ENCODE results near the gene SPNS2.

DNA sequence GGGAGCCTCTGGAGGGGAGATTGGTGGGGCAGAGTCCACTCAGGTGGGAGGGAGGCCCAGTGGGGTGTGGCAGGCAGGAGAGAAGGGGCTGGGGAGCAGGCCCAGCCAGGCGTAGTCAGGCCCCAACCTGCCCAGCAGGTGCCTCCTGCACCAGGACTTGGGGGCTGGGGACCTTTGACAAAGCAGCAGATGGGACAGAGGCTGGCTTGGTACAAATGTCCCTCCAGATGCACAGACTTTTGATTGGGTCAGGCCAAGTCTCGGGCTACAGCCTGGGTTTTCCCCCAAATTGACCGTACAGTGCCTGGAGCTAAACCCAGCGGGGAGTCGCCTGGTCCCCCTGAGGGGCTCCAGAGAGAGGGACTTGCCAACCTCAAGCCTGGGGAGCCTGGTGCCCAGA is 61.3 kb downstream of the SPNS2 start:
- TF ChIP-seq, protein P1, sequence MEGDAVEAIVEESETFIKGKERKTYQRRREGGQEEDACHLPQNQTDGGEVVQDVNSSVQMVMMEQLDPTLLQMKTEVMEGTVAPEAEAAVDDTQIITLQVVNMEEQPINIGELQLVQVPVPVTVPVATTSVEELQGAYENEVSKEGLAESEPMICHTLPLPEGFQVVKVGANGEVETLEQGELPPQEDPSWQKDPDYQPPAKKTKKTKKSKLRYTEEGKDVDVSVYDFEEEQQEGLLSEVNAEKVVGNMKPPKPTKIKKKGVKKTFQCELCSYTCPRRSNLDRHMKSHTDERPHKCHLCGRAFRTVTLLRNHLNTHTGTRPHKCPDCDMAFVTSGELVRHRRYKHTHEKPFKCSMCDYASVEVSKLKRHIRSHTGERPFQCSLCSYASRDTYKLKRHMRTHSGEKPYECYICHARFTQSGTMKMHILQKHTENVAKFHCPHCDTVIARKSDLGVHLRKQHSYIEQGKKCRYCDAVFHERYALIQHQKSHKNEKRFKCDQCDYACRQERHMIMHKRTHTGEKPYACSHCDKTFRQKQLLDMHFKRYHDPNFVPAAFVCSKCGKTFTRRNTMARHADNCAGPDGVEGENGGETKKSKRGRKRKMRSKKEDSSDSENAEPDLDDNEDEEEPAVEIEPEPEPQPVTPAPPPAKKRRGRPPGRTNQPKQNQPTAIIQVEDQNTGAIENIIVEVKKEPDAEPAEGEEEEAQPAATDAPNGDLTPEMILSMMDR (IDR thresholded peaks at IDR 0.05 in 2 of 3, conservative IDR thresholded peaks at IDR 0.05 in 1 of 3; ENCODE audit: borderline replicate concordance in 1 of 3, insufficient read depth in 1 of 3, low read depth in 2 of 3, low read length in 2 of 3), result no peak
- TF ChIP-seq POLR2AphosphoS5 (IDR thresholded peaks at IDR 0.05; ENCODE audit: low read depth, low read length) (no peak), EZH2 (IDR thresholded peaks at IDR 0.05) (no peak), CBX3 (IDR thresholded peaks at IDR 0.05; ENCODE audit: low read depth) (no peak), POLR2A (IDR thresholded peaks at IDR 0.05; ENCODE audit: borderline replicate concordance, extremely low read depth, insufficient read depth, insufficient read length) (no peak)

Data from HCT116 (cell line).